ENCODE measurements around the gene RAP2B. TPM values are rescaled to one million over a fixed set of nuclear protein-coding genes. Genes with fewer than 3 reads are reported as not detected.

Gene RAP2B
- total and polyA plus RNA-seq, 2 of the 13 experiments (the other 11 are each of a cell fraction or from before 2014, with no cell fraction given), result 6.4 to 7.1 TPM

DNA sequence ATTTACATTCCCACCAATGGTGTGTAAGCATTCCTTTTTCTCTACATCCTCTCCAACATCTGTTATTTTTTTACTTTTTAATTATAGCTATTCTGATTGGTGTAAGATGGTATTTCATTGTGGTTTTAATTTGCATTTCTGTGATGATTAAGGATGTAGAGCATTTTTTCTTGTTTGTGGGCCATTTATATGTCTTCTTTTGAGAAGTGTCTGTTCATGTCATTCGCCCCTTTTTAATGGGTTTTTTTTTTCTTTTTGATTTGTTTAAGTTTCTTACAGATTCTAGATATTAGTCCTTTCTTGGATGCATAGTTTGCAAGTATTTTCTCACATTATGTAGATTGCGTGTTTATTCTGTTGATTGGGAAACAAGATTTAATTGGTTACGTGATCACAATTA lies 14.2 kb downstream of the RAP2B start:
- Histone ChIP-seq H3K9me3 (ENCODE audit: low read length) (no peaks in the 10 kb centered on the region), H3K9ac (ENCODE audit: insufficient read depth, low read depth, low read length) (no peak overlapping the region), H3K4me1 (ENCODE audit: insufficient read depth, low read length) (no peaks in the 10 kb centered on the region), H3K27ac (ENCODE audit: extremely low read length, insufficient read depth, low read length) (no peak overlapping the region), H3K79me2 (ENCODE audit: insufficient read depth, low read length) (no peaks in the 10 kb centered on the region), H3K4me3 (replicated peaks in 1 of 3; ENCODE audit: insufficient read depth in 1 of 3, low read depth in 2 of 3, low read length in 3 of 3) (no peak overlapping the region), H2AFZ (ENCODE audit: low read length) (no peak overlapping the region), H3K4me2 (ENCODE audit: low read depth, low read length) (no peak overlapping the region), H4K20me1 (ENCODE audit: insufficient read depth, low read length) (no peaks in the 10 kb centered on the region), H3K27me3 (ENCODE audit: control insufficient read depth in 1 of 2, insufficient read depth in 2 of 2, low read length in 2 of 2) (no peaks in the 10 kb centered on the region), H3K36me3 (replicated peaks in 1 of 2; ENCODE audit: control insufficient read depth in 1 of 2, insufficient read depth in 2 of 2, low read length in 2 of 2) (no peaks in the 10 kb centered on the region)
- WGBS (ENCODE audit: low lambda C conversion rate), result 83% methylated on average over 3 of the region's 3 CpGs
- no TSS peak for BruUV-seq (replicated peaks)
- ATAC-seq (no peak), FAIRE-seq (no peak), DNase-seq (ENCODE audit: low spot score) (no peak)
- TF ChIP-seq ZNF878 (CRISPR knock-in tag; IDR thresholded peaks at IDR 0.05), result no peak
- TF ChIP-seq POGZ (CRISPR knock-in tag; IDR thresholded peaks at IDR 0.05), result no peak
- no peak for TF ChIP-seq SPEN (CRISPR knock-in tag; IDR thresholded peaks at IDR 0.05; ENCODE audit: low read depth)
- TF ChIP-seq HCFC1 (IDR thresholded peaks at IDR 0.05; ENCODE audit: low read depth, low read length), result no peak
- no peak for TF ChIP-seq JUN (CRISPR knock-in tag; IDR thresholded peaks at IDR 0.05)
- TF ChIP-seq ZMAT3 (CRISPR knock-in tag; conservative IDR thresholded peaks at IDR 0.05), result no peak
- TF ChIP-seq, protein P1, sequence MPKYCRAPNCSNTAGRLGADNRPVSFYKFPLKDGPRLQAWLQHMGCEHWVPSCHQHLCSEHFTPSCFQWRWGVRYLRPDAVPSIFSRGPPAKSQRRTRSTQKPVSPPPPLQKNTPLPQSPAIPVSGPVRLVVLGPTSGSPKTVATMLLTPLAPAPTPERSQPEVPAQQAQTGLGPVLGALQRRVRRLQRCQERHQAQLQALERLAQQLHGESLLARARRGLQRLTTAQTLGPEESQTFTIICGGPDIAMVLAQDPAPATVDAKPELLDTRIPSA (CRISPR knock-in tag; IDR thresholded peaks at IDR 0.05; ENCODE audit: borderline replicate concordance), result no peak
- TF ChIP-seq TP53 (CRISPR knock-in tag; conservative IDR thresholded peaks at IDR 0.05), result no peak
- TF ChIP-seq DMAP1 (CRISPR knock-in tag; IDR thresholded peaks at IDR 0.05), result no peak
- TF ChIP-seq, protein P2, sequence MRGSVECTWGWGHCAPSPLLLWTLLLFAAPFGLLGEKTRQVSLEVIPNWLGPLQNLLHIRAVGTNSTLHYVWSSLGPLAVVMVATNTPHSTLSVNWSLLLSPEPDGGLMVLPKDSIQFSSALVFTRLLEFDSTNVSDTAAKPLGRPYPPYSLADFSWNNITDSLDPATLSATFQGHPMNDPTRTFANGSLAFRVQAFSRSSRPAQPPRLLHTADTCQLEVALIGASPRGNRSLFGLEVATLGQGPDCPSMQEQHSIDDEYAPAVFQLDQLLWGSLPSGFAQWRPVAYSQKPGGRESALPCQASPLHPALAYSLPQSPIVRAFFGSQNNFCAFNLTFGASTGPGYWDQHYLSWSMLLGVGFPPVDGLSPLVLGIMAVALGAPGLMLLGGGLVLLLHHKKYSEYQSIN (CRISPR knock-in tag; IDR thresholded peaks at IDR 0.05; ENCODE audit: borderline replicate concordance), result no peak
- ChIA-PET CTCF (ENCODE audit: low intra/inter-chr PET ratio, low total read pairs) (no interaction called here), POLR2A (no interaction called here)
- in situ Hi-C loops (cut with HindIII; ENCODE audit: extremely low pct_ligation_motif_present, low pct_unique_long_range_greater_than_20kb), result no loop called here
- intact Hi-C loops (cut with micrococcal nuclease; ENCODE audit: unreplicated experiment), result no loop called here
